Neural crest cell (in vitro differentiated cells): ENCODE data around the gene FGD5. TPM values are rescaled to one million over a fixed set of nuclear protein-coding genes. Genes with fewer than 3 reads are reported as not detected.
A peak's percentile ranks its signal among the peaks of the same experiment; 100 is the strongest.

Experiments
- DNase-seq: peaks from one replicate; pipeline ENCODE4 v3.0.0; 2021; ENCODE audit warnings: low read depth, mixed read lengths, low spot score
- H3K27ac Mint-ChIP-seq: one replicate; pipeline ENCODE4 v1.8.0; 2021; ENCODE audit warnings: mild to moderate bottlenecking, mixed read lengths; ENCODE audit not compliant: unreplicated experiment
- H3K27me3 Mint-ChIP-seq: 2 replicates; pipeline ENCODE4 v1.8.0; 2021; ENCODE audit warnings: low read depth, mild to moderate bottlenecking, mixed read lengths
- H3K36me3 Mint-ChIP-seq: 2 replicates; pipeline ENCODE4 v1.8.0; 2021; ENCODE audit warnings: low read depth, mild to moderate bottlenecking, mixed read lengths
- H3K4me1 Mint-ChIP-seq: 2 replicates; pipeline ENCODE4 v1.8.0; 2021; ENCODE audit warnings: mixed read lengths
- H3K4me3 Mint-ChIP-seq: one replicate; pipeline ENCODE4 v1.8.0; 2021; ENCODE audit warnings: mild to moderate bottlenecking, mixed read lengths
- H3K9me3 Mint-ChIP-seq: 2 replicates; pipeline ENCODE4 v1.8.0; 2021; ENCODE audit warnings: mixed read lengths
- CTCF ChIP-seq: fragments of 200-600 bp; sonication (generic); conservative IDR thresholded peaks from 2 replicates; pipeline ENCODE4 v1.5.0; 2021; ENCODE audit warnings: antibody characterized with exemption, mild to moderate bottlenecking
- total RNA-seq: library from RNA; stranded (reverse); gene quantifications from 2 replicates; pipeline ENCODE4 v1.2.1, GENCODE V29; 2021

The FGD5 gene
- total RNA-seq, 1 donor from 2014 or later = 0.61 TPM

GRCh38 chr3:14921811-14922705, 103.3 kb downstream of the FGD5 start:
- TF ChIP-seq CTCF = no peak
- H3K4me1 Mint-ChIP-seq = no peaks in the 10 kb centered on the region
- no peak overlapping the region for H3K4me3 Mint-ChIP-seq
- DNase-seq = no peak
- peaks cover 14% of the 10 kb centered on the region for H3K27me3 Mint-ChIP-seq
- H3K36me3 Mint-ChIP-seq = no peaks in the 10 kb centered on the region
- no peaks in the 10 kb centered on the region for H3K9me3 Mint-ChIP-seq
- no peak overlapping the region for H3K27ac Mint-ChIP-seq

DNA sequence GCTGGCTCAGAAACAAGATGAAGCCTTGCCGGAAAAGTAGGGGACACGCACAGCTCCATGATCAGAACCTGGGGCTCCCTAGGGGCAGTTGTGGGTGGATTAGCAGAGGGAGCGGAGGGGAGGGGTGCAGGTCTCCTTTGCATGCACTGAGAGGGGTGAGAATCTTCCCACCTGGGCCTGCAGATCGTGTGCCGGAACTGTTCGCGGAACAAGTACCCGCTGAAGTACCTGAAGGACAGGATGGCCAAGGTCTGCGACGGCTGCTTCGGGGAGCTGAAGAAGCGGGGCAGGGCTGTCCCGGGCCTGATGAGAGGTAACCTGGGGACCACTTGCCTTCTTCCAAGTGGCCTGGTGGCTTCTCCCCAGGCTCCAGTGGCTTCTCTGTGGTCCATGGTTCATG, 104.1 kb downstream of the FGD5 start:
- Mint-ChIP-seq H3K4me3 (no peak overlapping the region), H3K4me1 (no peaks in the 10 kb centered on the region), H3K27ac (no peak overlapping the region), H3K27me3 (peaks cover 8% of the 10 kb centered on the region), H3K36me3 (no peaks in the 10 kb centered on the region), H3K9me3 (no peaks in the 10 kb centered on the region)
- no peak for DNase-seq
- no peak for TF ChIP-seq CTCF

DNA sequence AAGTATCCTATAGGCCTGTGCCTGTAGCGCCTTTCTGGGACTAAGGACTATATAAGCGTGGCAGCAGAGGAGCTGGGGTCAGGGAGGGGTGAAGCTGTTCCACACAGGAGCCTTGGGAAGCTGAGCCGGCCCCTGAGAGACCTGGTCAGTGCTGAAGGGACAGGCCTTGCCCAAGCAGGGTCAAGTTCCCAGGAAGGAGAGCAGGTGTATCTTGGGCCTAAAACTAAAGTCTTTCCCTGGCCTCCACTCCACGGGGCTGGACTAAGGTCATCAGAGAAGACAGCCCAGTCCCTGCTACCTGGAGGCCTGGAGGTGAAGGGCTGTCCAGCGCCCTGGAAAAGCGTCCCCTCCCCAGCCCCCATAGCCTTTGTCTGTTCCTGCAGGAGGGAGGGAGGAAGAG, 104.7 kb downstream of the FGD5 start:
- Mint-ChIP-seq H3K27me3 (peaks cover 4% of the 10 kb centered on the region), H3K9me3 (no peaks in the 10 kb centered on the region), H3K4me1 (no peaks in the 10 kb centered on the region), H3K27ac (no peak overlapping the region), H3K36me3 (no peaks in the 10 kb centered on the region), H3K4me3 (no peak overlapping the region)
- no peak for DNase-seq
- TF ChIP-seq CTCF = no peak

DNA sequence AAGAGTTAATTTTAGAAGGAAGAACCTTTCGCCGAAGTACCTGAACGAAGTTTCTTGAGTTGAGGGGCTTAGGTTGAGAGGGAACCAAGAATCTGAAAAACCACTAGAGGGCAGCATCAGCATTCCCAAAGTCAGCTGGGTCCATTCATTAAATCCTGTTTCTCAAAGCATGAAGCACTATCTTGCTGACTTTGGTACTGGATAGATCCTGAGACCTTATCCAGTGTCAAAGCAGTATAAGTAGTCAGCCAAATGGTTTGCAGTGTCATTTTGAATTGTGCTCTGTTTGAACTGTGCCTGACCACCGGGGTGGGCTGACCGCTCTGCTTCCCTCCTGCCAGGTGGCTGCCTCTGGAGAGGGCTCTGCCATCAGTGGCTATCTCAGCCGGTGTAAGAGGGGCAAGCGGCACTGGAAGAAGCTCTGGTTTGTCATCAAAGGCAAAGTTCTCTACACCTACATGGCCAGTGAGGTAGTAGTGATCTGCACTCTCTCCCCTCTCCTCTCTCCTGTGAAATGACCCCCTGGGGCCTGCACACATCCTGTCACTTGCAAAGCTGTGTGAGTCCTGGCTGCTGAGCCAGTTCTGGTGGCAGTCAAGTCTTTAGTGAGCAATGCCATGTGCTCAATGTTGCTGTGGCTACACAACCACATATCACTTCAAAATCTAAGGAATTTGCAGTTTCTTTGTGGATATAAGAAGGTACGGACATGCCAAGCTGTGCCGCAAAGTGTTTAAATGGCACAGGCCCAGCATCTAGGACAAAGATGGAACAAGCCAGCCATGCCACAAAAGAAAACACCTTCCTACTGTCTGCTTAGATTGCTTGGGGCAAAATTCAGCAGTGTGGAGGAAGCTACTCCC, 107.2 kb downstream of the FGD5 start:
- Mint-ChIP-seq H3K36me3 (no peaks in the 10 kb centered on the region), H3K4me1 (no peaks in the 10 kb centered on the region), H3K4me3 (no peak overlapping the region), H3K27ac (no peak overlapping the region), H3K9me3 (no peaks in the 10 kb centered on the region), H3K27me3 (peaks cover 4% of the 10 kb centered on the region)
- peak; percentile 38 for DNase-seq
- peak; percentile 84 for TF ChIP-seq CTCF

- no peak for DNase-seq
- Mint-ChIP-seq H3K27me3 (peaks cover 4% of the 10 kb centered on the region), H3K9me3 (no peaks in the 10 kb centered on the region), H3K4me1 (no peaks in the 10 kb centered on the region), H3K27ac (peak overlapping the region; percentile 27), H3K4me3 (no peak overlapping the region), H3K36me3 (no peaks in the 10 kb centered on the region)
- no peak for TF ChIP-seq CTCF
These were observed 107.8 kb downstream of the FGD5 start for GRCh38 chr3:14926592-14926991.
